Neural cell (in vitro differentiated cells): Measurements from ENCODE around the gene MAP3K7. TPM values are rescaled to one million over a fixed set of nuclear protein-coding genes. Genes with fewer than 3 reads are reported as not detected.

Source experiments
- H2AFZ ChIP-seq: fragments of 200-600, 300-800 bp; sonication (generic), shearing (Covaris generic); 2 replicates; pipeline ENCODE4 v1.6.0; 2014; ENCODE audit warnings: low read depth, mild to moderate bottlenecking, antibody characterized with exemption, low read length, moderate library complexity
- H3F3A ChIP-seq: fragments of 200-600 bp; shearing (Covaris generic); 2 replicates; pipeline ENCODE4 v1.6.1; 2016; ENCODE audit warnings: mild to moderate bottlenecking, moderate library complexity, mixed read lengths, antibody characterized with exemption, low read length; ENCODE audit not compliant: insufficient read depth, poor library complexity, severe bottlenecking
- H3K27ac ChIP-seq: fragments of 200-600, 300-800 bp; sonication (generic), shearing (Covaris generic); 2 replicates; pipeline ENCODE4 v1.5.1; 2014; ENCODE audit warnings: mild to moderate bottlenecking, low read length, moderate library complexity
- H3K27me3 ChIP-seq: fragments of 300-800, 200-600 bp; sonication (generic), shearing (Covaris generic); 2 replicates; pipeline ENCODE4 v1.6.0; 2014; ENCODE audit warnings: mild to moderate bottlenecking, low read depth, low read length, moderate library complexity; ENCODE audit not compliant: insufficient read depth
- H3K36me3 ChIP-seq: fragments of 300-800, 200-600 bp; sonication (generic), shearing (Covaris generic); 2 replicates; pipeline ENCODE4 v1.5.1; 2014; ENCODE audit warnings: mild to moderate bottlenecking, antibody characterized with exemption, low read length, moderate library complexity; ENCODE audit not compliant: insufficient read depth
- H3K4me2 ChIP-seq: fragments of 300-800, 200-600 bp; sonication (generic), shearing (Covaris generic); 2 replicates; pipeline ENCODE4 v1.6.0; 2014; ENCODE audit warnings: mild to moderate bottlenecking, low read length
- H3K4me3 ChIP-seq: fragments of 300-800, 200-600 bp; sonication (generic), shearing (Covaris generic); 2 replicates; pipeline ENCODE4 v1.5.1; 2014; ENCODE audit warnings: mild to moderate bottlenecking, low read length, moderate library complexity
- H3K79me2 ChIP-seq: fragments of 200-600 bp; shearing (Covaris generic); replicated peaks from 2 replicates; pipeline ENCODE4 v1.6.0; 2014; ENCODE audit warnings: mild to moderate bottlenecking, low read length, moderate library complexity; ENCODE audit not compliant: insufficient read depth
- H3K9ac ChIP-seq: fragments of 300-800, 200-600 bp; sonication (generic), shearing (Covaris generic); 2 replicates; pipeline ENCODE4 v1.6.1; 2016; ENCODE audit warnings: mild to moderate bottlenecking, low read length, mixed read lengths
- H3K9me2 ChIP-seq: fragments of 200-600 bp; shearing (Covaris generic); 2 replicates; pipeline ENCODE4 v1.6.1; 2016; ENCODE audit warnings: mild to moderate bottlenecking, low read length, mixed read lengths; ENCODE audit not compliant: insufficient read depth
- H3K9me3 ChIP-seq: fragments of 200-600, 300-800 bp; sonication (generic), shearing (Covaris generic); 2 replicates; pipeline ENCODE4 v1.6.1; 2016; ENCODE audit warnings: mild to moderate bottlenecking, mixed run types, low read length, moderate library complexity, mixed read lengths
- H4K20me1 ChIP-seq: fragments of 200-600 bp; shearing (Covaris generic); 2 replicates; pipeline ENCODE4 v1.6.1; 2016; ENCODE audit warnings: mild to moderate bottlenecking, mixed run types; ENCODE audit not compliant: insufficient read depth
- CTCF ChIP-seq: fragments of 450-650 bp; IDR thresholded peaks from 2 replicates; pipeline ENCODE4 v1.5.1; 2014; ENCODE audit warnings: antibody characterized with exemption, mild to moderate bottlenecking, moderate library complexity; ENCODE audit not compliant: poor library complexity, severe bottlenecking
- EP300 ChIP-seq: fragments of 450-650 bp; conservative IDR thresholded peaks from 2 replicates; pipeline ENCODE4 v1.6.1; 2014; ENCODE audit warnings: antibody characterized with exemption, mild to moderate bottlenecking, moderate library complexity; ENCODE audit not compliant: poor library complexity, severe bottlenecking
- EZH2 ChIP-seq: fragments of 200-600, 300-800 bp; shearing (Covaris generic), sonication (generic); IDR thresholded peaks from 2 replicates; pipeline ENCODE4 v1.6.1; 2014; ENCODE audit warnings: antibody characterized with exemption, low read length, borderline replicate concordance, mild to moderate bottlenecking; ENCODE audit not compliant: insufficient read depth, poor library complexity, severe bottlenecking
- MXI1 ChIP-seq: fragments of 450-650 bp; conservative IDR thresholded peaks from 2 replicates; pipeline ENCODE4 v1.6.1; 2014; ENCODE audit warnings: antibody characterized with exemption, mild to moderate bottlenecking; ENCODE audit not compliant: poor library complexity, severe bottlenecking
- POLR2AphosphoS5 ChIP-seq: IDR thresholded peaks from 2 replicates; pipeline ENCODE4 v1.6.1; 2012
- RAD21 ChIP-seq: fragments of 450-650 bp; conservative IDR thresholded peaks from 2 replicates; pipeline ENCODE4 v1.6.1; 2014; ENCODE audit warnings: antibody characterized with exemption, mild to moderate bottlenecking, moderate library complexity
- REST ChIP-seq: IDR thresholded peaks from 2 replicates; pipeline ENCODE4 v1.6.1; 2012; ENCODE audit warnings: borderline replicate concordance
- SMC3 ChIP-seq: fragments of 450-650 bp; conservative IDR thresholded peaks from 2 replicates; pipeline ENCODE4 v1.6.1; 2014; ENCODE audit warnings: antibody characterized with exemption, mild to moderate bottlenecking, moderate library complexity; ENCODE audit not compliant: poor library complexity
- TAF1 ChIP-seq: IDR thresholded peaks from 2 replicates; pipeline ENCODE4 v1.6.1; 2012; ENCODE audit warnings: low read depth
- polyA plus RNA-seq: library from polyadenylated mRNA; depleted of rRNA; stranded (reverse); fragments of >200 nt; gene quantifications from 2 replicates; pipeline ENCODE4 v1.2.3, GENCODE V29; 2014

Gene MAP3K7
- polyA plus RNA-seq, 1 donor from 2014 or later, result 71.6 TPM

- H3K27me3 ChIP-seq, result no peaks in the 10 kb centered on the region
- no peaks in the 10 kb centered on the region for H3K9me2 ChIP-seq
- no peak overlapping the region for H3K9ac ChIP-seq
- H3K4me2 ChIP-seq, result no peak overlapping the region
- H2AFZ ChIP-seq, result no peak overlapping the region
- no peaks in the 10 kb centered on the region for H3K79me2 ChIP-seq
- no peaks in the 10 kb centered on the region for H3F3A ChIP-seq
- no peaks in the 10 kb centered on the region for H3K9me3 ChIP-seq
- no peaks in the 10 kb centered on the region for H3K36me3 ChIP-seq
- TF ChIP-seq SMC3 (no peak), RAD21 (no peak), REST (no peak), TAF1 (no peak), MXI1 (no peak), POLR2AphosphoS5 (no peak), EZH2 (no peak), CTCF (no peak), EP300 (no peak)
- no peak overlapping the region for H3K4me3 ChIP-seq
- H3K27ac ChIP-seq, result no peak overlapping the region
- no peaks in the 10 kb centered on the region for H4K20me1 ChIP-seq
Observed at GRCh38 chr6:90621581-90621980, 34.7 kb upstream of the MAP3K7 start.

- no peaks in the 10 kb centered on the region for H3F3A ChIP-seq
- no peak overlapping the region for H3K4me2 ChIP-seq
- H3K9me3 ChIP-seq, result no peaks in the 10 kb centered on the region
- H3K9me2 ChIP-seq, result no peaks in the 10 kb centered on the region
- H4K20me1 ChIP-seq, result no peaks in the 10 kb centered on the region
- no peaks in the 10 kb centered on the region for H3K79me2 ChIP-seq
- H3K27me3 ChIP-seq, result no peaks in the 10 kb centered on the region
- TF ChIP-seq POLR2AphosphoS5 (no peak), EZH2 (no peak), CTCF (no peak), MXI1 (no peak), TAF1 (no peak), REST (no peak), EP300 (no peak), RAD21 (no peak), SMC3 (no peak)
- H2AFZ ChIP-seq, result no peak overlapping the region
- no peak overlapping the region for H3K9ac ChIP-seq
- no peak overlapping the region for H3K27ac ChIP-seq
- H3K36me3 ChIP-seq, result no peaks in the 10 kb centered on the region
- no peak overlapping the region for H3K4me3 ChIP-seq
Observed at GRCh38 chr6:90619221-90619620, 32.3 kb upstream of the MAP3K7 start.
